Measurements from ENCODE around the gene CD99L2. TPM values are rescaled to one million over a fixed set of nuclear protein-coding genes. Genes with fewer than 3 reads are reported as not detected.

The CD99L2 gene
- polyA plus RNA-seq, 2 donors, result 4.8 to 5.2 TPM

- 65 to 69% methylated on average over 2 of the region's 2 CpGs for WGBS, 2 donors
- H3K4me1 ChIP-seq (ENCODE audit: control insufficient read depth in 2 of 2, insufficient read depth in 2 of 2, low read length in 1 of 2), result no peaks in the 10 kb centered on the region
- no peaks in the 10 kb centered on the region for H3K36me3 ChIP-seq (ENCODE audit: control insufficient read depth in 2 of 2, insufficient read depth in 2 of 2, low read length in 1 of 2)
- H3K27ac ChIP-seq (ENCODE audit: low read depth in 2 of 2, low read length in 1 of 2), result no peak overlapping the region
- no peaks in the 10 kb centered on the region for H3K27me3 ChIP-seq (ENCODE audit: control insufficient read depth in 1 of 2, insufficient read depth in 2 of 2, low read length in 2 of 2)
- no peaks in the 10 kb centered on the region for H3K9me3 ChIP-seq (ENCODE audit: control insufficient read depth in 2 of 2, insufficient read depth in 1 of 2, low read depth in 1 of 2, low read length in 1 of 2)
- no peak overlapping the region for H3K4me3 ChIP-seq (ENCODE audit: low read depth in 1 of 2, low read length in 2 of 2)
Observed at GRCh38 chrX:150868625-150869024, 29.8 kb downstream of the CD99L2 start.

- no peaks in the 10 kb centered on the region for H3K9me3 ChIP-seq (ENCODE audit: control insufficient read depth in 2 of 2, insufficient read depth in 1 of 2, low read depth in 1 of 2, low read length in 1 of 2)
- no peaks in the 10 kb centered on the region for H3K4me1 ChIP-seq (ENCODE audit: control insufficient read depth in 2 of 2, insufficient read depth in 2 of 2, low read length in 1 of 2)
- no peaks in the 10 kb centered on the region for H3K27me3 ChIP-seq (ENCODE audit: control insufficient read depth in 1 of 2, insufficient read depth in 2 of 2, low read length in 2 of 2)
- no peaks in the 10 kb centered on the region for H3K36me3 ChIP-seq (ENCODE audit: control insufficient read depth in 2 of 2, insufficient read depth in 2 of 2, low read length in 1 of 2)
- no peak overlapping the region for H3K27ac ChIP-seq (ENCODE audit: low read depth in 2 of 2, low read length in 1 of 2)
- H3K4me3 ChIP-seq (ENCODE audit: low read depth in 1 of 2, low read length in 2 of 2), result no peak overlapping the region
- 85 to 95% methylated on average over 3 of the region's 3 CpGs for WGBS, 2 donors
Observed at GRCh38 chrX:150864127-150864526, 34.3 kb downstream of the CD99L2 start.

- no peaks in the 10 kb centered on the region for H3K27me3 ChIP-seq (ENCODE audit: control insufficient read depth in 1 of 2, insufficient read depth in 2 of 2, low read length in 2 of 2)
- no peaks in the 10 kb centered on the region for H3K36me3 ChIP-seq (ENCODE audit: control insufficient read depth in 2 of 2, insufficient read depth in 2 of 2, low read length in 1 of 2)
- no peaks in the 10 kb centered on the region for H3K9me3 ChIP-seq (ENCODE audit: control insufficient read depth in 2 of 2, insufficient read depth in 1 of 2, low read depth in 1 of 2, low read length in 1 of 2)
- no peaks in the 10 kb centered on the region for H3K4me1 ChIP-seq (ENCODE audit: control insufficient read depth in 2 of 2, insufficient read depth in 2 of 2, low read length in 1 of 2)
- H3K27ac ChIP-seq (ENCODE audit: low read depth in 2 of 2, low read length in 1 of 2), result no peak overlapping the region
- no peak overlapping the region for H3K4me3 ChIP-seq (ENCODE audit: low read depth in 1 of 2, low read length in 2 of 2)
Observed at GRCh38 chrX:150863191-150863590, 35.3 kb downstream of the CD99L2 start.

GRCh38 chrX:150857453-150857852 lies 41.0 kb downstream of the CD99L2 start:
- no peak overlapping the region for H3K27ac ChIP-seq (ENCODE audit: low read depth in 2 of 2, low read length in 1 of 2)
- H3K27me3 ChIP-seq (ENCODE audit: control insufficient read depth in 1 of 2, insufficient read depth in 2 of 2, low read length in 2 of 2), result peaks cover 0 to 2% of the 10 kb centered on the region in 2 donors

GRCh38 chrX:150856785-150857184 lies 41.7 kb downstream of the CD99L2 start:
- Histone ChIP-seq H3K27me3 (ENCODE audit: control insufficient read depth in 1 of 2, insufficient read depth in 2 of 2, low read length in 2 of 2) (peaks cover 0 to 2% of the 10 kb centered on the region in 2 donors), H3K36me3 (ENCODE audit: control insufficient read depth in 2 of 2, insufficient read depth in 2 of 2, low read length in 1 of 2) (no peaks in the 10 kb centered on the region), H3K4me1 (ENCODE audit: control insufficient read depth in 2 of 2, insufficient read depth in 2 of 2, low read length in 1 of 2) (no peaks in the 10 kb centered on the region), H3K9me3 (ENCODE audit: control insufficient read depth in 2 of 2, insufficient read depth in 1 of 2, low read depth in 1 of 2, low read length in 1 of 2) (no peaks in the 10 kb centered on the region), H3K4me3 (ENCODE audit: low read depth in 1 of 2, low read length in 2 of 2) (no peak overlapping the region), H3K27ac (ENCODE audit: low read depth in 2 of 2, low read length in 1 of 2) (no peak overlapping the region)
- WGBS, 2 donors, result 75 to 96% methylated on average over 1 of the region's 1 CpG

More at GRCh38 chrX:150857453-150857852, 41.0 kb downstream of the CD99L2 start:
- Histone ChIP-seq H3K4me3 (ENCODE audit: low read depth in 1 of 2, low read length in 2 of 2) (no peak overlapping the region), H3K36me3 (ENCODE audit: control insufficient read depth in 2 of 2, insufficient read depth in 2 of 2, low read length in 1 of 2) (no peaks in the 10 kb centered on the region), H3K9me3 (ENCODE audit: control insufficient read depth in 2 of 2, insufficient read depth in 1 of 2, low read depth in 1 of 2, low read length in 1 of 2) (no peaks in the 10 kb centered on the region), H3K4me1 (ENCODE audit: control insufficient read depth in 2 of 2, insufficient read depth in 2 of 2, low read length in 1 of 2) (no peaks in the 10 kb centered on the region)
- WGBS, 2 donors, result 84 to 93% methylated on average over 3 of the region's 3 CpGs

GRCh38 chrX:150856101-150856500 lies 42.4 kb downstream of the CD99L2 start:
- Histone ChIP-seq H3K4me1 (ENCODE audit: control insufficient read depth in 2 of 2, insufficient read depth in 2 of 2, low read length in 1 of 2) (no peaks in the 10 kb centered on the region), H3K36me3 (ENCODE audit: control insufficient read depth in 2 of 2, insufficient read depth in 2 of 2, low read length in 1 of 2) (no peaks in the 10 kb centered on the region), H3K27me3 (ENCODE audit: control insufficient read depth in 1 of 2, insufficient read depth in 2 of 2, low read length in 2 of 2) (peaks cover 0 to 2% of the 10 kb centered on the region in 2 donors), H3K27ac (ENCODE audit: low read depth in 2 of 2, low read length in 1 of 2) (no peak overlapping the region), H3K4me3 (ENCODE audit: low read depth in 1 of 2, low read length in 2 of 2) (no peak overlapping the region), H3K9me3 (ENCODE audit: control insufficient read depth in 2 of 2, insufficient read depth in 1 of 2, low read depth in 1 of 2, low read length in 1 of 2) (no peaks in the 10 kb centered on the region)
- WGBS, 2 donors, result 87 to 95% methylated on average over 3 of the region's 3 CpGs

- Histone ChIP-seq H3K4me3 (ENCODE audit: low read depth in 1 of 2, low read length in 2 of 2) (no peak overlapping the region), H3K36me3 (ENCODE audit: control insufficient read depth in 2 of 2, insufficient read depth in 2 of 2, low read length in 1 of 2) (no peaks in the 10 kb centered on the region), H3K9me3 (ENCODE audit: control insufficient read depth in 2 of 2, insufficient read depth in 1 of 2, low read depth in 1 of 2, low read length in 1 of 2) (no peaks in the 10 kb centered on the region), H3K4me1 (ENCODE audit: control insufficient read depth in 2 of 2, insufficient read depth in 2 of 2, low read length in 1 of 2) (no peaks in the 10 kb centered on the region), H3K27ac (ENCODE audit: low read depth in 2 of 2, low read length in 1 of 2) (no peak overlapping the region), H3K27me3 (ENCODE audit: control insufficient read depth in 1 of 2, insufficient read depth in 2 of 2, low read length in 2 of 2) (peaks cover 0 to 2% of the 10 kb centered on the region in 2 donors)
- WGBS, 2 donors, result 75 to 78% methylated on average over 2 of the region's 2 CpGs
Observed at GRCh38 chrX:150854856-150855255, 43.6 kb downstream of the CD99L2 start.

GRCh38 chrX:150849996-150850720 lies 48.3 kb downstream of the CD99L2 start:
- peaks cover 0 to 2% of the 10 kb centered on the region in 2 donors for H3K27me3 ChIP-seq (ENCODE audit: control insufficient read depth in 1 of 2, insufficient read depth in 2 of 2, low read length in 2 of 2)
- no peak overlapping the region for H3K27ac ChIP-seq (ENCODE audit: low read depth in 2 of 2, low read length in 1 of 2)
- 66 to 79% methylated on average over 3 of the region's 3 CpGs for WGBS, 2 donors
- no peaks in the 10 kb centered on the region for H3K36me3 ChIP-seq (ENCODE audit: control insufficient read depth in 2 of 2, insufficient read depth in 2 of 2, low read length in 1 of 2)
- no peaks in the 10 kb centered on the region for H3K9me3 ChIP-seq (ENCODE audit: control insufficient read depth in 2 of 2, insufficient read depth in 1 of 2, low read depth in 1 of 2, low read length in 1 of 2)
- H3K4me3 ChIP-seq (ENCODE audit: low read depth in 1 of 2, low read length in 2 of 2), result no peak overlapping the region
- H3K4me1 ChIP-seq (ENCODE audit: control insufficient read depth in 2 of 2, insufficient read depth in 2 of 2, low read length in 1 of 2), result peaks cover 0 to 4% of the 10 kb centered on the region in 2 donors

- Histone ChIP-seq H3K36me3 (ENCODE audit: control insufficient read depth in 2 of 2, insufficient read depth in 2 of 2, low read length in 1 of 2) (no peaks in the 10 kb centered on the region), H3K9me3 (ENCODE audit: control insufficient read depth in 2 of 2, insufficient read depth in 1 of 2, low read depth in 1 of 2, low read length in 1 of 2) (no peaks in the 10 kb centered on the region), H3K27ac (ENCODE audit: low read depth in 2 of 2, low read length in 1 of 2) (no peak overlapping the region), H3K4me3 (ENCODE audit: low read depth in 1 of 2, low read length in 2 of 2) (no peak overlapping the region), H3K27me3 (ENCODE audit: control insufficient read depth in 1 of 2, insufficient read depth in 2 of 2, low read length in 2 of 2) (peaks cover 0 to 2% of the 10 kb centered on the region in 2 donors), H3K4me1 (ENCODE audit: control insufficient read depth in 2 of 2, insufficient read depth in 2 of 2, low read length in 1 of 2) (peaks cover 0 to 4% of the 10 kb centered on the region in 2 donors)
- WGBS, 2 donors, result 91 to 95% methylated on average over 2 of the region's 2 CpGs
Observed at GRCh38 chrX:150849486-150849885, 49.0 kb downstream of the CD99L2 start.

GRCh38 chrX:150848914-150849365 lies 49.5 kb downstream of the CD99L2 start:
- Histone ChIP-seq H3K4me1 (ENCODE audit: control insufficient read depth in 2 of 2, insufficient read depth in 2 of 2, low read length in 1 of 2) (peaks cover 0 to 4% of the 10 kb centered on the region in 2 donors), H3K36me3 (ENCODE audit: control insufficient read depth in 2 of 2, insufficient read depth in 2 of 2, low read length in 1 of 2) (no peaks in the 10 kb centered on the region), H3K4me3 (ENCODE audit: low read depth in 1 of 2, low read length in 2 of 2) (no peak overlapping the region), H3K27me3 (ENCODE audit: control insufficient read depth in 1 of 2, insufficient read depth in 2 of 2, low read length in 2 of 2) (peaks cover 0 to 2% of the 10 kb centered on the region in 2 donors), H3K9me3 (ENCODE audit: control insufficient read depth in 2 of 2, insufficient read depth in 1 of 2, low read depth in 1 of 2, low read length in 1 of 2) (no peaks in the 10 kb centered on the region), H3K27ac (ENCODE audit: low read depth in 2 of 2, low read length in 1 of 2) (no peak overlapping the region)
- WGBS, 2 donors, result 54 to 62% methylated on average over 9 of the region's 9 CpGs
